NT2/D1 (cell line): ENCODE results near the gene BTBD2.

Experiments
- SUZ12 ChIP-seq: IDR thresholded peaks from 2 replicates; pipeline ENCODE4 v1.6.1; 2011; ENCODE audit not compliant: insufficient read length, insufficient read depth; ENCODE audit errors: extremely low read depth
- YY1 ChIP-seq: IDR thresholded peaks from 2 replicates; pipeline ENCODE4 v1.6.1; 2011; ENCODE audit not compliant: insufficient read length, insufficient read depth
- ZNF274 ChIP-seq: IDR thresholded peaks from 2 replicates; pipeline ENCODE4 v1.6.1; 2011; ENCODE audit warnings: mild to moderate bottlenecking, low read depth, low read length

DNA sequence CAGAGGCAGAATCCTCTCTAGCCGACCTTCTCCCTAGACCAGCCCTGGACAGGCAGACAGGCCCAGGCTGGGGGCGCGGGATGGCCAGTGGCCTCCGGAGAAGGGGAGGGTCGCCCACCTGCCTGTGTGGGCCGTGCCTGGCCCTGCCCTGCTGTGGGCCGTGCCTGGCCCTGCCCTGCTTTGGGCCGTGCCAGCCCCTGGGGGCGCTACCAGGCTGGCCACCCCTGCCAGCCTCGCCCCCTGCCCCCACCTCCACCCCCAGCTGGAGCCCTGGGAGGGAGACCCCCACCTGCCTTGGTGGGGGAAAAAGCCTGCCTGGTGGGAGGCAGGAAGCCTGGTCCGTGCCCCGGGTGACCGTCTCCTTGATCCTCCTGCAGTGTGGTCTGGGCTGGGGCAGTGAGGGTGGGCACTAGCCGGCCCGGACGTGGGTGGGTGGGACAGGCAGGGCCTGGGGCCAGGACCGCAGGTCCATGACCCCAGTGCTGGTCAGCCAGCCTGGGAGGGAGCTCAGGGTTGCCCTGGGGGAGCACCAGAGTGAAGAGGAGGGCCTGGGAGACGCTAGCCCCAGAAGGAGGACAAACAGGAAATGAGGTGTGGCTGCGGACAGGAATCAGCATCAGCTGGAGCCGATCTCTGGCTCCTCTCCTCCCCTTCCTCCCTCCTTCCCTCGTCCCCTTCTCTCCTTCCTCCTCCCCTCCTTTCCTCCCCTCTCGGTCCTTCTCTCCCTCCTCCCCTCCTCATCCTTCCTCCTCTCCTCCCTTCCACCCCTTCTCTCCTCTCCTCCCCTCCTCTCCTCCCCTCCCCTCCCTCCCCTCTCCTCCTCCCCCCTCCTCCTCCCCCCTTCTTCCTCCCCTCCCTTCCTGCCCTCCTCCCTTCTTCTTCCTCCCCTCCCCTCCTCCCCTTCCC lies 40.7 kb upstream of the BTBD2 start:
- no peak for TF ChIP-seq ZNF274
- no peak for TF ChIP-seq YY1
- TF ChIP-seq SUZ12: no peak
